ENCODE results near the gene SPAM1. TPM values are rescaled to one million over a fixed set of nuclear protein-coding genes. Genes with fewer than 3 reads are reported as not detected.

SPAM1 gene
- polyA plus RNA-seq, 1 donor (not counting 4 experiments of a cell fraction or from before 2014, with no cell fraction given): not detected

- FAIRE-seq (no peak), DNase-seq (ENCODE audit: low read depth, low spot score) (no peak)
- H3K4me1 ChIP-seq (ENCODE audit: control insufficient read depth, extremely low read depth, insufficient read depth, low read length): no peaks in the 10 kb centered on the region
- H3K4me2 ChIP-seq (ENCODE audit: control insufficient read depth, extremely low read depth, insufficient read depth, low read depth, low read length): no peak overlapping the region
- H3K27me3 ChIP-seq (ENCODE audit: control insufficient read depth, extremely low read depth, insufficient read depth, low read length): no peaks in the 10 kb centered on the region
- no peak overlapping the region for H3K4me3 ChIP-seq (ENCODE audit: control insufficient read depth in 2 of 3, extremely low read depth in 1 of 3, insufficient read depth in 2 of 3, low read depth in 1 of 3, low read length in 3 of 3)
- H3K79me2 ChIP-seq (ENCODE audit: control insufficient read depth, insufficient read depth, low read length): no peaks in the 10 kb centered on the region
- H3K27ac ChIP-seq (ENCODE audit: control insufficient read depth, insufficient read depth, low read length): no peak overlapping the region
- H4K20me1 ChIP-seq (ENCODE audit: control insufficient read depth, extremely low read depth, insufficient read depth, low read length): no peaks in the 10 kb centered on the region
- no peaks in the 10 kb centered on the region for H3K9me3 ChIP-seq (ENCODE audit: control insufficient read depth, low read depth, low read length)
- no peak overlapping the region for H3K9ac ChIP-seq (ENCODE audit: control insufficient read depth, extremely low read depth, insufficient read depth, low read length)
- TF ChIP-seq CTCF (optimal IDR thresholded peaks at IDR 0.05 in 1 of 3, IDR thresholded peaks at IDR 0.05 in 1 of 3, conservative IDR thresholded peaks at IDR 0.05 in 1 of 3; ENCODE audit: extremely low read depth in 1 of 3, insufficient read depth in 2 of 3, low read length in 3 of 3) (no peak), EZH2 (IDR thresholded peaks at IDR 0.05; ENCODE audit: low read length) (no peak)
- dilution Hi-C loops (cut with MboI; ENCODE audit: extremely low pct_ligation_motif_present, low sequenced_read_pairs): no loop called here
- no peaks in the 10 kb centered on the region for H3K36me3 ChIP-seq (ENCODE audit: control insufficient read depth in 2 of 2, extremely low read depth in 1 of 2, insufficient read depth in 2 of 2, low read length in 2 of 2)
- no peaks in the 10 kb centered on the region for H3K9me1 ChIP-seq (ENCODE audit: control insufficient read depth, extremely low read depth, insufficient read depth, low read length)
- H2AFZ ChIP-seq (ENCODE audit: control insufficient read depth, low read length): no peak overlapping the region
Measured at GRCh38 chr7:123879628-123880027, 45.4 kb upstream of the SPAM1 start.

- no peaks in the 10 kb centered on the region for H3K4me1 ChIP-seq (ENCODE audit: control insufficient read depth, extremely low read depth, insufficient read depth, low read length)
- no peak for FAIRE-seq
- no peaks in the 10 kb centered on the region for H4K20me1 ChIP-seq (ENCODE audit: control insufficient read depth, extremely low read depth, insufficient read depth, low read length)
- H3K4me3 ChIP-seq (ENCODE audit: control insufficient read depth in 2 of 3, extremely low read depth in 1 of 3, insufficient read depth in 2 of 3, low read depth in 1 of 3, low read length in 3 of 3): no peak overlapping the region
- H3K9ac ChIP-seq (ENCODE audit: control insufficient read depth, extremely low read depth, insufficient read depth, low read length): no peak overlapping the region
- H3K9me1 ChIP-seq (ENCODE audit: control insufficient read depth, extremely low read depth, insufficient read depth, low read length): no peaks in the 10 kb centered on the region
- no peak overlapping the region for H3K4me2 ChIP-seq (ENCODE audit: control insufficient read depth, extremely low read depth, insufficient read depth, low read depth, low read length)
- H3K27ac ChIP-seq (ENCODE audit: control insufficient read depth, insufficient read depth, low read length): no peak overlapping the region
- no peaks in the 10 kb centered on the region for H3K36me3 ChIP-seq (ENCODE audit: control insufficient read depth in 2 of 2, extremely low read depth in 1 of 2, insufficient read depth in 2 of 2, low read length in 2 of 2)
- H2AFZ ChIP-seq (ENCODE audit: control insufficient read depth, low read length): no peak overlapping the region
- no peaks in the 10 kb centered on the region for H3K79me2 ChIP-seq (ENCODE audit: control insufficient read depth, insufficient read depth, low read length)
- H3K27me3 ChIP-seq (ENCODE audit: control insufficient read depth, extremely low read depth, insufficient read depth, low read length): no peaks in the 10 kb centered on the region
- no peaks in the 10 kb centered on the region for H3K9me3 ChIP-seq (ENCODE audit: control insufficient read depth, low read depth, low read length)
- no peak for DNase-seq (ENCODE audit: low read depth, low spot score)
- dilution Hi-C loops (cut with MboI; ENCODE audit: extremely low pct_ligation_motif_present, low sequenced_read_pairs): no loop called here
- no peak for TF ChIP-seq EZH2 (IDR thresholded peaks at IDR 0.05; ENCODE audit: low read length)
- TF ChIP-seq CTCF (optimal IDR thresholded peaks at IDR 0.05 in 1 of 3, IDR thresholded peaks at IDR 0.05 in 1 of 3, conservative IDR thresholded peaks at IDR 0.05 in 1 of 3; ENCODE audit: extremely low read depth in 1 of 3, insufficient read depth in 2 of 3, low read length in 3 of 3): no peak
Measured at GRCh38 chr7:123881300-123881699, 43.7 kb upstream of the SPAM1 start.

Data from keratinocyte (primary cell).